Measurements from ENCODE around the gene DTD1. TPM values are rescaled to one million over a fixed set of nuclear protein-coding genes. Genes with fewer than 3 reads are reported as not detected.

Gene DTD1
- total RNA-seq, 1 donor from 2014 or later, result 23.7 TPM

GRCh38 chr20:18705490-18705889 lies 117.6 kb downstream of the DTD1 start:
- no peak for TF ChIP-seq CTCF (IDR thresholded peaks at IDR 0.05; ENCODE audit: unreplicated experiment)
- Mint-ChIP-seq H3K4me3 (no peak overlapping the region), H3K4me1 (peaks cover 7% of the 10 kb centered on the region), H3K27ac (no peak overlapping the region), H3K36me3 (no peaks in the 10 kb centered on the region), H3K9me3 (no peaks in the 10 kb centered on the region), H3K27me3 (ENCODE audit: low read depth) (no peaks in the 10 kb centered on the region)
- no peak for DNase-seq (ENCODE audit: low spot score in 2 of 2, unreplicated experiment in 2 of 2)

GRCh38 chr20:18705910-18706309 lies 118.1 kb downstream of the DTD1 start:
- H3K27ac Mint-ChIP-seq, result no peak overlapping the region
- DNase-seq (ENCODE audit: low spot score in 2 of 2, unreplicated experiment in 2 of 2), result no peak
- no peaks in the 10 kb centered on the region for H3K9me3 Mint-ChIP-seq

GRCh38 chr20:18712131-18712530 lies 124.3 kb downstream of the DTD1 start:
- H3K4me3 Mint-ChIP-seq, result no peak overlapping the region
- DNase-seq (ENCODE audit: low spot score in 2 of 2, unreplicated experiment in 2 of 2), result no peak
- no peaks in the 10 kb centered on the region for H3K36me3 Mint-ChIP-seq
- peaks cover 5% of the 10 kb centered on the region for H3K4me1 Mint-ChIP-seq
- no peaks in the 10 kb centered on the region for H3K9me3 Mint-ChIP-seq
- H3K27me3 Mint-ChIP-seq (ENCODE audit: low read depth), result no peaks in the 10 kb centered on the region
- no peak overlapping the region for H3K27ac Mint-ChIP-seq
- TF ChIP-seq CTCF (IDR thresholded peaks at IDR 0.05; ENCODE audit: unreplicated experiment), result no peak

More at GRCh38 chr20:18705910-18706309, 118.1 kb downstream of the DTD1 start:
- Mint-ChIP-seq H3K4me3 (no peak overlapping the region), H3K4me1 (peaks cover 7% of the 10 kb centered on the region), H3K36me3 (no peaks in the 10 kb centered on the region), H3K27me3 (ENCODE audit: low read depth) (no peaks in the 10 kb centered on the region)
- TF ChIP-seq CTCF (IDR thresholded peaks at IDR 0.05; ENCODE audit: unreplicated experiment), result no peak

- Mint-ChIP-seq H3K36me3 (no peaks in the 10 kb centered on the region), H3K4me1 (peaks cover 9% of the 10 kb centered on the region), H3K27me3 (ENCODE audit: low read depth) (no peaks in the 10 kb centered on the region), H3K27ac (no peak overlapping the region), H3K4me3 (no peak overlapping the region), H3K9me3 (no peaks in the 10 kb centered on the region)
- DNase-seq (ENCODE audit: low spot score in 2 of 2, unreplicated experiment in 2 of 2), result no peak
- TF ChIP-seq CTCF (IDR thresholded peaks at IDR 0.05; ENCODE audit: unreplicated experiment), result no peak
Observed at GRCh38 chr20:18712882-18713281, 125.0 kb downstream of the DTD1 start.

- Mint-ChIP-seq H3K4me3 (no peak overlapping the region), H3K27me3 (ENCODE audit: low read depth) (no peaks in the 10 kb centered on the region), H3K4me1 (peaks cover 12% of the 10 kb centered on the region), H3K36me3 (peaks cover 3% of the 10 kb centered on the region), H3K27ac (no peak overlapping the region), H3K9me3 (peaks cover 3% of the 10 kb centered on the region)
- no peak for DNase-seq (ENCODE audit: low spot score in 2 of 2, unreplicated experiment in 2 of 2)
- TF ChIP-seq CTCF (IDR thresholded peaks at IDR 0.05; ENCODE audit: unreplicated experiment), result no peak
Observed at GRCh38 chr20:18715564-18715963, 127.7 kb downstream of the DTD1 start.

GRCh38 chr20:18717062-18717461 lies 129.2 kb downstream of the DTD1 start:
- Mint-ChIP-seq H3K36me3 (peaks cover 5% of the 10 kb centered on the region), H3K27ac (no peak overlapping the region), H3K9me3 (peaks cover 12% of the 10 kb centered on the region), H3K27me3 (ENCODE audit: low read depth) (no peaks in the 10 kb centered on the region), H3K4me1 (peaks cover 12% of the 10 kb centered on the region), H3K4me3 (no peak overlapping the region)
- no peak for DNase-seq (ENCODE audit: low spot score in 2 of 2, unreplicated experiment in 2 of 2)
- no peak for TF ChIP-seq CTCF (IDR thresholded peaks at IDR 0.05; ENCODE audit: unreplicated experiment)

All from mesothelial cell of epicardium (in vitro differentiated cells).